Activated CD4-positive, alpha-beta T cell treated with anti-CD3 and anti-CD28 coated beads, Interleukin-2, amount 10 ng/mL, durations not matched to agents 24 days and 14 days (primary cell): Measurements from ENCODE around the gene PLCB1. TPM values are rescaled to one million over a fixed set of nuclear protein-coding genes. Genes with fewer than 3 reads are reported as not detected.
A peak's percentile ranks its signal among the peaks of the same experiment; 100 is the strongest.

Experiments used
- DNase-seq: peaks from one replicate; pipeline ENCODE4 v3.0.0; 2022
- H3K27ac Mint-ChIP-seq: one replicate; pipeline ENCODE4 v1.8.0; 2022; ENCODE audit warnings: mild to moderate bottlenecking, mixed read lengths
- H3K27me3 Mint-ChIP-seq: one replicate; pipeline ENCODE4 v1.8.0; 2022; ENCODE audit warnings: mixed read lengths
- H3K36me3 Mint-ChIP-seq: one replicate; pipeline ENCODE4 v1.8.0; 2022; ENCODE audit warnings: low read depth, mild to moderate bottlenecking, mixed read lengths
- H3K4me1 Mint-ChIP-seq: one replicate; pipeline ENCODE4 v1.8.0; 2021; ENCODE audit warnings: mixed read lengths
- H3K4me3 Mint-ChIP-seq: one replicate; pipeline ENCODE4 v1.8.0; 2022; ENCODE audit warnings: mild to moderate bottlenecking, moderate library complexity, mixed read lengths
- H3K9me3 Mint-ChIP-seq: one replicate; pipeline ENCODE4 v1.8.0; 2021; ENCODE audit warnings: mixed read lengths
- intact Hi-C: fragments of 100-400 bp; cut with micrococcal nuclease; formaldehyde crosslinking; loops from one replicate; pipeline ENCODE4 v1.15.1; 2023
- total RNA-seq: library from RNA; stranded (reverse); gene quantifications from 2 replicates; pipeline ENCODE4 v1.2.3, GENCODE V29; 2022

The PLCB1 gene
- total RNA-seq, 1 donor from 2014 or later, result 1.2 TPM

DNA sequence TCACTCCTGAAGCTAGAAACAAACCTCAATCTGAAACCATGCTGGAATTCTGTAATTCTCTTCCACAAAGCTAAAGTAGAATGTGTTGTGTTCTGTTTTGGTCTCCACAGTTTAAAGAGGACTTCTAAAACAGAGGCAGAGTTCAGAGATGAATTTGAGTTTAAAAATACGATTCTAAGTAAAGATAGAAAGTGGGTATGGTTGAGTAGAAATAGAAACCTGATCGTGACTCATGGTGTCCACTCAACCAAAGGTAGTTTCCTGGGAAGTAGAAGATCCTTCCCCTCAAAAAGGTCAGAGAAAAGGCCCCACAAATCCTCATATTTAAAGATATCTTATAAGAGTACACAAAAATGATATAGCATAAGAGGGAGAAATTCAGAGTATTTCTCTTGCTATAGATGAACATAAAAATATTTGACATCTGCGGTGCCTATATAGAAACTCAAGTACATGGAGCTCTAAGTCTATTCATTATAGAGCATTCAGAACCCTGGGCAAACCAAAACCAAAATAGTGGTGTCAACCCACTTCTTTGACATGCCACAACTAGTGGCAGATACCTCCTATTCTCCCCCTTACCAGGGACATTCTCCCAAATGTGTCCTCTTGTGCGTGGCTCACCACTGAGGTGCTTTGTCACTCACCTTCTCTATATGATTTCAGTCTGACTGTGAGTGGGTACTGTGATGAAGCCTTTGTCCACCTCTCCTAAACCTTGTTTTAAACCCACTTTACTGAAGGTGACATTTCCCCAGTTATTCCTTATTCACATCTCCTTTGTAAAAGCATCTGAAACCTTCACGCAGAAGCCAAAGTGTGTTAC is 84.5 kb downstream of the PLCB1 start:
- intact Hi-C loops, result loop anchor here (2.0 to 10.0 kb wide), 2 partner anchors 58 to 84 kb away; partner anchors contain the start of gene PLCB1
- H3K4me3 Mint-ChIP-seq, result peak overlapping the region; percentile 18
- H3K9me3 Mint-ChIP-seq, result peaks cover 11% of the 10 kb centered on the region
- H3K4me1 Mint-ChIP-seq, result peaks cover 39% of the 10 kb centered on the region
- H3K27me3 Mint-ChIP-seq, result peaks cover 2% of the 10 kb centered on the region
- H3K36me3 Mint-ChIP-seq, result no peaks in the 10 kb centered on the region
- DNase-seq, result no peak
- peak overlapping the region; percentile 43 for H3K27ac Mint-ChIP-seq

DNA sequence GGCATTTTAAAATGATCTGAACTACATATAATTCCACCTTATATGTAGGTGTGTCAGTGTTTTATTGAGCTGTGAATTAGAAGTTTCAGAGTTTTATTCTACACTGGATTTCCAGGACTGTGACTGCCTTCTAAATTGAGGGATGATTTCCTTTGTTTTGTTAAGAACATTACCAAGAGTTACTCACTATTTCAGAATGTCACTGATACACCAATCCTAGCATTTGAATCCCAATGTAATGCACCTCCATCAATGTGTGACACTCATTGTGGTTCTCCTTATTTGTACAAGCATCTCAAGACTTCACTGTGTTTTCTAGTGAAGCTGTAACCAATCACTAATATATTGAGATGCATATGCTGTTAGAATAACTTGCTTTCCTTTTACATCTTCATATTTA is 86.8 kb downstream of the PLCB1 start:
- Mint-ChIP-seq H3K36me3 (no peaks in the 10 kb centered on the region), H3K4me1 (peaks cover 30% of the 10 kb centered on the region), H3K27ac (no peak overlapping the region), H3K27me3 (peaks cover 2% of the 10 kb centered on the region), H3K9me3 (peaks cover 11% of the 10 kb centered on the region), H3K4me3 (no peak overlapping the region)
- intact Hi-C loops, result loop anchor here (10.0 kb wide), 1 partner anchor 56 kb away; no protein-coding TSS in a partner anchor
- DNase-seq, result no peak

GRCh38 chr20:8219403-8219802 is 87.3 kb downstream of the PLCB1 start:
- Mint-ChIP-seq H3K4me1 (peaks cover 24% of the 10 kb centered on the region), H3K4me3 (no peak overlapping the region), H3K27me3 (peaks cover 2% of the 10 kb centered on the region), H3K9me3 (peaks cover 11% of the 10 kb centered on the region), H3K27ac (no peak overlapping the region), H3K36me3 (no peaks in the 10 kb centered on the region)
- DNase-seq, result no peak
- intact Hi-C loops, result loop anchor here (10.0 kb wide), 1 partner anchor 55 kb away; no protein-coding TSS in a partner anchor

GRCh38 chr20:8220716-8221115 is 88.7 kb downstream of the PLCB1 start:
- no peak for DNase-seq
- Mint-ChIP-seq H3K36me3 (no peaks in the 10 kb centered on the region), H3K27me3 (peaks cover 3% of the 10 kb centered on the region), H3K4me1 (peaks cover 17% of the 10 kb centered on the region), H3K4me3 (no peak overlapping the region), H3K27ac (no peak overlapping the region), H3K9me3 (peaks cover 11% of the 10 kb centered on the region)
- intact Hi-C loops, result no loop called here

- peaks cover 3% of the 10 kb centered on the region for H3K27me3 Mint-ChIP-seq
These were observed 89.9 kb downstream of the PLCB1 start for GRCh38 chr20:8221887-8222419.

DNA sequence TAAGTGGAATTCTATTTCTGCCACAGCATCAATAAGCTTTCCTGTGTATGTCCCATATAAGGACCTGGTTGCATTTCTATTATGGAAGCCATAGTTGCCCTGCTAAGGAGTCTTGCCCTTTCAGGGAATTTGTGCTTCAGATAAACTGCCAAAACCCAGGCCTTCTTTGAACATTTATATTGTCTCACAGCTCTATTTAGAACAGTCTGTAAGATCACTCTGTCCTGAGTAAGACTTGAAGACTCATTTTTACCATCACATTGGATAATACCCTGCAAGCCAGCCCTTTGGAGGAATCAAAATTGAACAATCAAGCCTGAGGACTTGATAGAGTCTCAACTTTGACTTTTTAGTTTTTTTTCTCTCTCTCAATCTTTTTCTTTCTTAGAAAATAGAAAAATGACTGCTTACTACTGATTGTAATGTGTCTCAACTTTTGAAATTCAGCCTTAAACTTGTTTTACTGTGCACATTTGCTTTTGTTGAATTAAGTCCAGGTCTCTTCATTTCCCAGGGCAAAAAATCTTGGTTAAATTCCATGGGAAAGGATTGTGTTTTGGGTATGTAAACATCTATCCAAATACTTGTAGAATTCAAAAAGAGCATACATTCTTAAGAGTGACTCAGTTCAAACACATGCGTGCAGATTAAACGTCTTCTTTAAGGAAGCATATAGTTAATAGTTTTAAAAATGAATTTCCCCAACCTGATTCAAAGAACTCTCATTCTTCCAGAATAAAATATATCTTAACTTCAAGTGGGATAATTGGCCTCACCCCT is 91.2 kb downstream of the PLCB1 start:
- no peaks in the 10 kb centered on the region for H3K9me3 Mint-ChIP-seq
- H3K4me3 Mint-ChIP-seq, result no peak overlapping the region
- no peak for DNase-seq
- intact Hi-C loops, result no loop called here
- peaks cover 3% of the 10 kb centered on the region for H3K27me3 Mint-ChIP-seq
- H3K4me1 Mint-ChIP-seq, result peaks cover 2% of the 10 kb centered on the region
- H3K36me3 Mint-ChIP-seq, result no peaks in the 10 kb centered on the region
- H3K27ac Mint-ChIP-seq, result no peak overlapping the region

More at GRCh38 chr20:8221887-8222419, 89.9 kb downstream of the PLCB1 start:
- DNase-seq, result no peak
- Mint-ChIP-seq H3K4me3 (no peak overlapping the region), H3K4me1 (peaks cover 6% of the 10 kb centered on the region), H3K27ac (no peak overlapping the region), H3K36me3 (no peaks in the 10 kb centered on the region), H3K9me3 (peaks cover 11% of the 10 kb centered on the region)
- intact Hi-C loops, result no loop called here

- Mint-ChIP-seq H3K27ac (no peak overlapping the region), H3K27me3 (peaks cover 1% of the 10 kb centered on the region), H3K9me3 (no peaks in the 10 kb centered on the region), H3K36me3 (no peaks in the 10 kb centered on the region), H3K4me1 (peaks cover 2% of the 10 kb centered on the region), H3K4me3 (no peak overlapping the region)
- DNase-seq, result no peak
- intact Hi-C loops, result no loop called here
These were observed 93.6 kb downstream of the PLCB1 start for GRCh38 chr20:8225658-8226057.

DNA sequence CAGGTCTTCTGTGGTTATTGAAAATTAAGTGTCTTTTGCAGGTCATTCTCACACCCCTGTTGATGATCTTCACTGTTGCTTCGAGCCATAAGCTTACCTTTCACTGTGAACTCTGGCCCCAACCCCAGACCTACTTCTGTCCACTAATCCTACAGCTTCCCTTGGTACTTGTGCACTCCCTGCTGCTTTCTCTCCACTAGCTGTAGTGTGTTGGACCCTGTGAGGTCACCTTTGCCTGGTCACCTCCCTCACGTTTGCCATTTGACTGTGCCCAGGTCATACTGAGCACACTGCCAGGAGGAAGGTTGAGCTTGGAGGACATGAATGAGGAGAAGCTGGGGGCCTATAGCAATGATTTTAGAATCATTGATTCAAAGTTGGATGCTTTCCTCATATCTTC is 94.0 kb downstream of the PLCB1 start:
- Mint-ChIP-seq H3K36me3 (no peaks in the 10 kb centered on the region), H3K4me3 (no peak overlapping the region), H3K27ac (no peak overlapping the region), H3K4me1 (peaks cover 2% of the 10 kb centered on the region), H3K27me3 (peaks cover 1% of the 10 kb centered on the region), H3K9me3 (no peaks in the 10 kb centered on the region)
- no peak for DNase-seq
- intact Hi-C loops, result no loop called here

GRCh38 chr20:8227293-8227692 is 95.2 kb downstream of the PLCB1 start:
- no peaks in the 10 kb centered on the region for H3K9me3 Mint-ChIP-seq
- no peaks in the 10 kb centered on the region for H3K36me3 Mint-ChIP-seq
- no peak overlapping the region for H3K27ac Mint-ChIP-seq
- intact Hi-C loops, result no loop called here
- H3K27me3 Mint-ChIP-seq, result peaks cover 1% of the 10 kb centered on the region
- DNase-seq, result no peak
- no peaks in the 10 kb centered on the region for H3K4me1 Mint-ChIP-seq
- no peak overlapping the region for H3K4me3 Mint-ChIP-seq

GRCh38 chr20:8228315-8228714 is 96.2 kb downstream of the PLCB1 start:
- DNase-seq, result no peak
- H3K36me3 Mint-ChIP-seq, result no peaks in the 10 kb centered on the region
- H3K4me3 Mint-ChIP-seq, result no peak overlapping the region
- no peaks in the 10 kb centered on the region for H3K4me1 Mint-ChIP-seq
- intact Hi-C loops, result no loop called here
- no peak overlapping the region for H3K27ac Mint-ChIP-seq
- peaks cover 1% of the 10 kb centered on the region for H3K27me3 Mint-ChIP-seq
- no peaks in the 10 kb centered on the region for H3K9me3 Mint-ChIP-seq

- intact Hi-C loops, result no loop called here
- H3K36me3 Mint-ChIP-seq, result no peaks in the 10 kb centered on the region
- no peak for DNase-seq
- H3K27ac Mint-ChIP-seq, result no peak overlapping the region
- no peaks in the 10 kb centered on the region for H3K9me3 Mint-ChIP-seq
- peaks cover 1% of the 10 kb centered on the region for H3K27me3 Mint-ChIP-seq
- H3K4me1 Mint-ChIP-seq, result no peaks in the 10 kb centered on the region
- H3K4me3 Mint-ChIP-seq, result no peak overlapping the region
These were observed 97.0 kb downstream of the PLCB1 start for GRCh38 chr20:8229090-8229489.

GRCh38 chr20:8231038-8231437 is 99.0 kb downstream of the PLCB1 start:
- Mint-ChIP-seq H3K4me3 (no peak overlapping the region), H3K4me1 (no peaks in the 10 kb centered on the region), H3K36me3 (no peaks in the 10 kb centered on the region), H3K9me3 (no peaks in the 10 kb centered on the region), H3K27me3 (no peaks in the 10 kb centered on the region), H3K27ac (no peak overlapping the region)
- intact Hi-C loops, result no loop called here
- no peak for DNase-seq

DNA sequence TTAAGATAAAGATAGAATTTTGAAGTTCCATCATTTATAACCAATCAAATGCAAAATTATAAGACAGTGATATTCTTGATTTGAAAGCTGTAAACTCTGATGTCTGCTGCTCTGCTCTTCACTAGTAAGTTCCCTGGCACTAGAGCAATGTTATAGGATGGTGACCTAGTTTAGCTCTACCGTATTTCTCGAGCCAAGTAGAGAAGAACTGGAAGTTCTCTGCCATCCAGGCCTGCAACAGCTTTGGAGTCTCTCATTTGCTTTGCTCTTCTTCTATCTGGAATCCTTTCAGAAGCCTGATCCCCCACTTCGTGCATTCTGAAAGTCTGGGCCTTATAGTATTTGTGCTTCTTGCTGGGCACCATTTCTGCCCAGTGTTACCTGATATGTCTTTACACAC is 100.3 kb downstream of the PLCB1 start:
- H3K27me3 Mint-ChIP-seq, result no peaks in the 10 kb centered on the region
- H3K4me1 Mint-ChIP-seq, result no peaks in the 10 kb centered on the region
- no peak overlapping the region for H3K27ac Mint-ChIP-seq
- intact Hi-C loops, result no loop called here
- no peak overlapping the region for H3K4me3 Mint-ChIP-seq
- H3K9me3 Mint-ChIP-seq, result no peaks in the 10 kb centered on the region
- no peak for DNase-seq
- H3K36me3 Mint-ChIP-seq, result no peaks in the 10 kb centered on the region

DNA sequence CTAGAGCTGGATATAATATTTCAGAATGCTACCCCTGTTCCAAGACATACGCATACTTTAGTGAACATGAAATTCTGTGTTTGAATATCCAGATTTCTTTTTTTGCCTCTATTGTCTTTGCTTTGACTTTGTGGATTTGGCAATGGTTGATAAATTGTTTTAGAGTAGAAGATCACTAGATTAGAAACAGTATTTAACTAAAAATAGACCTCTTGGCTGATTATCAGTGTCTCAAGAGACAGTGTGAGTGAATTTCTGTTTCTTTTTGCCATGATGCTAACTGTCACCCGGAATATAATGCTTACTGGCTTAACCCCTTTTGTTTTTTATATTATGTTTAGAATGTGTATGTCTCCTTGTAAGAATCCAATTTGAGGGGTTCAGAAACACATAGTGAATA is 102.5 kb downstream of the PLCB1 start:
- Mint-ChIP-seq H3K36me3 (no peaks in the 10 kb centered on the region), H3K4me3 (no peak overlapping the region), H3K27ac (no peak overlapping the region), H3K9me3 (no peaks in the 10 kb centered on the region), H3K4me1 (no peaks in the 10 kb centered on the region), H3K27me3 (no peaks in the 10 kb centered on the region)
- intact Hi-C loops, result no loop called here
- DNase-seq, result no peak
